SK-N-SH (cell line): ENCODE measurements around the gene OR6B2. TPM values are rescaled to one million over a fixed set of nuclear protein-coding genes. Genes with fewer than 3 reads are reported as not detected.

Experiments used
- CTCF ChIA-PET: fragments of 300-600, 350-600 bp; formaldehyde crosslinking; extraction: SDS; loops from one replicate; lab custom pipeline; 2021; lab: Yijun Ruan, JAX
- POLR2A ChIA-PET: fragments of 350-600 bp; sonication (Branson Sonifier 250); formaldehyde crosslinking; extraction: SDS; loops from one replicate; lab custom pipeline; 2020; ENCODE audit warnings: antibody characterized with exemption, inconsistent platforms; lab: Yijun Ruan, JAX
- DNase-seq: peaks from one replicate; pipeline ENCODE4 v3.0.0; 2012
- H2AFZ ChIP-seq: fragments of 200-600 bp; sonication (generic); 2 replicates; pipeline ENCODE4 v1.8.1; 2016; ENCODE audit warnings: antibody characterized with exemption, mild to moderate bottlenecking, low read depth
- H3F3A ChIP-seq: fragments of 200-600 bp; sonication (generic); replicated peaks from 2 replicates; pipeline ENCODE3; 2016; ENCODE audit warnings: antibody characterized with exemption, mild to moderate bottlenecking; ENCODE audit not compliant: insufficient read depth
- H3K27ac ChIP-seq, 2 experiments: fragments of 200-500 bp in 1 of 2; fragments of 200-600 bp in 1 of 2; sonication (Bioruptor generic) in 1 of 2; sonication (generic), shearing (Covaris generic) in 1 of 2; 2 replicates each; pipeline versions ENCODE4 v1.5.1 to v1.6.1; 2014 to 2016; ENCODE audit warnings: low read depth in 2 of 2, inconsistent platforms in 1 of 2, low read length in 1 of 2, mild to moderate bottlenecking in 1 of 2, mixed read lengths in 1 of 2
- H3K27me3 ChIP-seq: fragments of 200-600 bp; sonication (generic), shearing (Covaris generic); 2 replicates; pipeline ENCODE4 v1.6.1; 2016; ENCODE audit warnings: mixed run types; ENCODE audit not compliant: insufficient read depth
- H3K36me3 ChIP-seq, 2 experiments: fragments of 200-500 bp in 1 of 2; fragments of 200-600 bp in 1 of 2; sonication (Bioruptor generic) in 1 of 2; sonication (generic) in 1 of 2; replicated peaks in 1 of 2; 2 replicates each; pipeline versions ENCODE3 to v1.5.1; 2014 to 2016; ENCODE audit warnings: low read length in 1 of 2, mild to moderate bottlenecking in 1 of 2; ENCODE audit not compliant: insufficient read depth in 2 of 2, control insufficient read depth in 1 of 2
- H3K4me1 ChIP-seq, 2 experiments: fragments of 200-500 bp in 1 of 2; fragments of 200-600 bp in 1 of 2; sonication (Bioruptor generic) in 1 of 2; sonication (generic), shearing (Covaris generic) in 1 of 2; 2 replicates each; pipeline versions ENCODE4 v1.5.1 to v1.6.1; 2014 to 2016; ENCODE audit warnings: low read depth in 1 of 2, low read length in 1 of 2, mixed run types in 1 of 2; ENCODE audit not compliant: insufficient read depth in 2 of 2, control insufficient read depth in 1 of 2
- H3K4me2 ChIP-seq: fragments of 200-600 bp; sonication (generic), shearing (Covaris generic); 2 replicates; pipeline ENCODE4 v1.6.1; 2017; ENCODE audit warnings: mixed run types
- H3K4me3 ChIP-seq, 2 experiments: fragments of 200-500 bp in 1 of 2; fragments of 200-600 bp in 1 of 2; sonication (Bioruptor generic) in 1 of 2; sonication (generic), shearing (Covaris generic) in 1 of 2; 2 replicates each; pipeline versions ENCODE4 v1.5.1 to v1.8.1; 2014 to 2016; ENCODE audit warnings: low read depth in 2 of 2, inconsistent platforms in 1 of 2, low read length in 1 of 2, mild to moderate bottlenecking in 1 of 2, mixed read lengths in 1 of 2, moderate library complexity in 1 of 2
- H3K79me2 ChIP-seq: fragments of 200-600 bp; sonication (generic); 2 replicates; pipeline ENCODE4 v1.8.1; 2017; ENCODE audit warnings: mild to moderate bottlenecking; ENCODE audit not compliant: insufficient read depth
- H3K9ac ChIP-seq: fragments of 200-600 bp; sonication (generic); 2 replicates; pipeline ENCODE4 v1.6.1; 2017; ENCODE audit warnings: mixed run types
- H3K9me2 ChIP-seq: fragments of 200-600 bp; sonication (generic); 2 replicates; pipeline ENCODE4 v1.6.1; 2017; ENCODE audit warnings: mixed run types
- H3K9me3 ChIP-seq: fragments of 200-600 bp; sonication (generic); 2 replicates; pipeline ENCODE4 v1.6.1; 2017; ENCODE audit warnings: mixed run types, mild to moderate bottlenecking, moderate library complexity
- H4K20me1 ChIP-seq: fragments of 200-600 bp; sonication (generic); 2 replicates; pipeline ENCODE4 v1.6.1; 2017; ENCODE audit warnings: mild to moderate bottlenecking, mixed run types; ENCODE audit not compliant: insufficient read depth
- CTCF ChIP-seq: fragments of 200-600 bp; sonication (generic); IDR thresholded peaks from 2 replicates; pipeline ENCODE4 v1.6.1; 2017; ENCODE audit warnings: antibody characterized with exemption, mild to moderate bottlenecking, moderate library complexity
- ELF1 ChIP-seq: IDR thresholded peaks from 2 replicates; pipeline ENCODE4 v1.4.0; 2012
- EP300 ChIP-seq, 2 experiments: IDR thresholded peaks; 2 replicates each; pipeline versions ENCODE4 v1.4.0 to v1.6.1; 2012; ENCODE audit warnings: borderline replicate concordance in 1 of 2, low read depth in 1 of 2, low read length in 1 of 2
- FOSL2 ChIP-seq: IDR thresholded peaks from 2 replicates; pipeline ENCODE4 v1.4.0; 2012; ENCODE audit warnings: low read depth, mild to moderate bottlenecking, moderate library complexity, borderline replicate concordance
- GABPA ChIP-seq: IDR thresholded peaks from 2 replicates; pipeline ENCODE4 v1.4.0; 2012; ENCODE audit warnings: low read depth, mild to moderate bottlenecking
- IRF3 ChIP-seq: fragments of 150-350 bp; IDR thresholded peaks from 2 replicates; pipeline ENCODE4 v1.6.1; 2016; ENCODE audit warnings: mild to moderate bottlenecking, low read depth, low read length
- MXI1 ChIP-seq: IDR thresholded peaks from 2 replicates; pipeline ENCODE4 v1.6.1; 2012; ENCODE audit warnings: mild to moderate bottlenecking, low read depth, low read length, improper control_type of control experiment
- NFIC ChIP-seq: IDR thresholded peaks from 2 replicates; pipeline ENCODE4 v1.4.0; 2012; ENCODE audit warnings: borderline replicate concordance
- NRF1 ChIP-seq: IDR thresholded peaks from 2 replicates; pipeline ENCODE4 v1.6.1; 2012; ENCODE audit warnings: low read depth, mild to moderate bottlenecking, low read length
- PBX3 ChIP-seq: IDR thresholded peaks from 2 replicates; pipeline ENCODE4; 2012
- POLR2AphosphoS5 ChIP-seq: IDR thresholded peaks from 2 replicates; pipeline ENCODE4 v1.6.1; 2012; ENCODE audit warnings: low read depth, low read length
- RAD21 ChIP-seq: IDR thresholded peaks from 2 replicates; pipeline ENCODE4 v1.6.1; 2012; ENCODE audit warnings: mild to moderate bottlenecking, low read length
- RCOR1 ChIP-seq: fragments of 150-350 bp; IDR thresholded peaks from 2 replicates; pipeline ENCODE4 v1.6.1; 2017; ENCODE audit warnings: antibody characterized with exemption, low read length
- REST ChIP-seq: IDR thresholded peaks from 2 replicates; pipeline ENCODE4 v1.6.1; 2012; ENCODE audit warnings: mild to moderate bottlenecking, low read depth, low read length, moderate library complexity
- TAF1 ChIP-seq: IDR thresholded peaks from 2 replicates; pipeline ENCODE4 v1.6.1; 2012; ENCODE audit warnings: low read depth, mild to moderate bottlenecking, low read length, moderate library complexity, borderline replicate concordance
- TEAD4 ChIP-seq: IDR thresholded peaks from 2 replicates; pipeline ENCODE4 v1.4.0; 2012; ENCODE audit warnings: mild to moderate bottlenecking, borderline replicate concordance; ENCODE audit not compliant: insufficient read depth
- USF2 ChIP-seq: fragments of 150-350 bp; IDR thresholded peaks from 2 replicates; pipeline ENCODE4 v1.6.1; 2017; ENCODE audit warnings: antibody characterized with exemption, low read length, low read depth, borderline replicate concordance
- ZBTB33 ChIP-seq: IDR thresholded peaks from 2 replicates; pipeline ENCODE4 v1.4.0; 2012; ENCODE audit warnings: low read depth, borderline replicate concordance
- WGBS: methylation state at CpG from one replicate; pipeline ENCODE4 v1.1.6; 2017; ENCODE audit warnings: low lambda C conversion rate; 5-methylcytosine and 5-hydroxymethylcytosine counted together
- polyA plus RNA-seq, 3 experiments: library from polyadenylated mRNA; depleted of rRNA; stranded (reverse); fragments of >200 nt; gene quantifications; 2 replicates each; pipeline ENCODE4 v1.2.3, GENCODE V29; 2012

Gene OR6B2
- polyA plus RNA-seq, 1 of the 3 experiments (the other 2 are of a cell fraction): not detected

GRCh38 chr2:240000671-240001070 lies 29.6 kb downstream of the OR6B2 start:
- H3K9ac ChIP-seq: no peak overlapping the region
- no peaks in the 10 kb centered on the region for H4K20me1 ChIP-seq
- H3F3A ChIP-seq: no peaks in the 10 kb centered on the region
- H2AFZ ChIP-seq: no peak overlapping the region
- TF ChIP-seq REST (no peak), CTCF (no peak), RAD21 (no peak), TAF1 (no peak), NRF1 (no peak), EP300 (IDR thresholded peaks at IDR 0.05; ENCODE audit: borderline replicate concordance in 1 of 2, low read depth in 1 of 2, low read length in 1 of 2) (no peak), GABPA (no peak), POLR2AphosphoS5 (no peak), RCOR1 (no peak), PBX3 (no peak), MXI1 (no peak), FOSL2 (no peak), ELF1 (no peak), IRF3 (no peak), TEAD4 (no peak), NFIC (no peak), ZBTB33 (no peak), USF2 (no peak)
- ChIA-PET POLR2A (no interaction called here), CTCF (interaction anchor here (1.3 to 4.6 kb wide), 2 partner anchors 9 to 16 kb away, joined by 4 to 31 read pairs; no protein-coding TSS in a partner anchor)
- WGBS: 95% methylated on average over 11 of the region's 11 CpGs
- H3K36me3 ChIP-seq: peaks cover 34 to 84% of the 10 kb centered on the region in 2 experiments
- no peaks in the 10 kb centered on the region for H3K27me3 ChIP-seq
- DNase-seq: no peak
- no peak overlapping the region for H3K27ac ChIP-seq
- H3K4me3 ChIP-seq: no peak overlapping the region
- no peaks in the 10 kb centered on the region for H3K4me1 ChIP-seq
- H3K9me3 ChIP-seq: no peaks in the 10 kb centered on the region
- no peaks in the 10 kb centered on the region for H3K9me2 ChIP-seq
- H3K4me2 ChIP-seq: no peak overlapping the region
- H3K79me2 ChIP-seq: no peaks in the 10 kb centered on the region
